Measurements from ENCODE around the gene ZNF391.
"Not testable (repeated sequence)": the region's sequence is repeated elsewhere in the genome, so short reads cannot be mapped to it uniquely, and the experiment has no call there.

ZNF391 gene

DNA sequence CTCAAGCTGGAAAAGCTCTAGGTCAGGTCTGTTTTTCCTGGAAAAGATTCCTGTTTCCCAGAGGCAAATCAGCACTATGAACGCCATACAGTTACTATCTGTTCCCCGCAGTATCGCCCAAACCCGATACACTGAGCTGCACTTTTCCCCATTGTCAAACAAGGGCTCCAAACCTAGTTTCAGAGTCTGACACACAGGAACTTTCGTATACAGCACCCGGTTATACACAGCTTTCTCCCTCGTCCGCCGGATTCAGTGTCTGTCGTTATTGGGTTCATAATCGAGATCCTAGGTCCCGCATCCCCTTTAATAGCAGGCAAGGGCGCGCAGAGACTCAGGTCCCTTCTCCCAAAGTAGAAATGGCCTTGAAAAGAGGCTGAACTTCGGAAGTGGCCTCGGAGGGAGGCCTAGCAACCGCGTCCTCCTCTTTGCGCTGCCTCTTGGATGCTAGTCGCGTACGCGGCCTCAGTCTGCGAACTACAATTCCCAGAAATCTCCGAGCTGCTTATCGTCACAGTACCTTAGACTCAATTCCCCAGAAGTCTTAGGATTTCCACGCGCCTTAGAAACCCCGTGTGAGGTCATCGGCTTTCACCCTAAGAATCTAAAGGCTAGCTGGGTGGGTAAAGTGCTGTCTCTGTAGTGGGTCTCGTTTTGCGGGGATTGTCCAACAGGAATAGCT is 34.2 kb downstream of the ZNF391 start:
- DNase-seq (ENCODE audit: low read depth, low spot score), result no peak

DNA sequence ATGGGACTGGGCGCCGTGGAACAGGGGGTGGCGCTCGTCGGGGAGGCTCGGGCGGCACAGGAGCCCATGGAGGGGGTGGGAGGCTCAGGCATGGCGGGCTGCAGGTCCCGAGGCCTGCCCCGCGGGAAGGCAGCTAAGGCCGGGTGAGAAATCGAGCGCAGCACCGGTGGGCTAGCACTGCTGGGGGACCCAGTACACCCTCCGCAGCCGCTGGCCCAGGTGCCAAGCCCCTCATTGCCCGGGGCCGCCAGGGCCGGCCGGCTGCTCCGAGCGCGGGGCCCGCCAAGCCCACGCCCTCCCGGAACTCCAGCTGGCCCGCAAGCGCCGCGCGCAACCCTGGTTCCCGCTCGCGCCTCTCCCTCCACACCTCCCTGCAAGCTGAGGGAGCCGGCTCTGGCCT is 36.3 kb downstream of the ZNF391 start:
- not testable (repeated sequence) for DNase-seq (ENCODE audit: low read depth, low spot score)

GRCh38 chr6:27426045-27426620 is 37.6 kb downstream of the ZNF391 start:
- no peak for DNase-seq (ENCODE audit: low read depth, low spot score)

GRCh38 chr6:27428502-27428901 is 39.9 kb downstream of the ZNF391 start:
- DNase-seq (ENCODE audit: low read depth, low spot score), result no peak

GRCh38 chr6:27428966-27429365 is 40.4 kb downstream of the ZNF391 start:
- no peak for DNase-seq (ENCODE audit: low read depth, low spot score)

DNA sequence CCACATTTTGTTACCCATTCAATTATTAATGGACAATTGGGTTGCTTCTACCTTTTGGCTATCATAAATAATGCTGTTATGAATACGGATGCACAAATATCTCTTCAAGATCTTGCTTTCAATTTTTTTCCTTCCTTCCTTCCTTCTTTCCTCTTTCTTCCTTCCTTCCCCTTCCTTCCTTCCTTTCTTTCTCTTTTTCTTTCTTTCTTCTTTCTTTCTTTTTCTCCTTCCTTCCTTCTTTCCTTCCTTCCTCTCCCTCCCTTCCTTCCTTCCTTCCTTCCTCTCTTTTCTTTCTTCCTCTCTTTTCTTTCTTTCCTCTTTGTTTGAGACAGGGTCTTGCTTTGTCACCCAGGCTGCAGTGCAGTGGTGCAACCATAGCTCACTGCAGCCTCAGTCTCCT is 45.2 kb downstream of the ZNF391 start:
- DNase-seq (ENCODE audit: low read depth, low spot score), result no peak

- no peak for DNase-seq (ENCODE audit: low read depth, low spot score)
Measured at GRCh38 chr6:27439371-27439770, 50.8 kb downstream of the ZNF391 start.

- no peak for DNase-seq (ENCODE audit: low read depth, low spot score)
Measured at GRCh38 chr6:27441001-27441400, 52.4 kb downstream of the ZNF391 start.

DNA sequence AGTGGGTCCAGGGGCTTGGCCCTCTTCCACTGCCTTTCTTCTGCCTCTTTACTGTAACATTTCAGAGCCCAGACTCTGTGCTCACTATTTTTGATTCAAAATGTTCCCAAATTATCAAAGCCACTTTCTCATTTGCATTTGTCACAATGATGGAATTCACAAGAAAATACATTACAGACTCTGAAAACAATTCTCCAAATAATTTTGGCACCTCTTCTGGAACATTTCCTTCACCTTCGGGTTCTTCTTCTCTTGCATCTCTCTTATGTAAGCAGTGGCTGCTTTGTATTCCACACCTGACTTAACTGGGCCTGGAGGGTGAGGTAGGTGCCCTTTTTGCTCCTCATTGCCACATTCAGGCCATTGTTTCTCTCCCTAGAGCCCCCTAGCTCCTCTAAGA is 54.4 kb downstream of the ZNF391 start:
- DNase-seq (ENCODE audit: low read depth, low spot score), result no peak

- no peak for DNase-seq (ENCODE audit: low read depth, low spot score)
Measured at GRCh38 chr6:27448456-27448855, 59.9 kb downstream of the ZNF391 start.

GRCh38 chr6:27451660-27452390 is 63.3 kb downstream of the ZNF391 start:
- DNase-seq (ENCODE audit: low read depth, low spot score), result no peak

DNA sequence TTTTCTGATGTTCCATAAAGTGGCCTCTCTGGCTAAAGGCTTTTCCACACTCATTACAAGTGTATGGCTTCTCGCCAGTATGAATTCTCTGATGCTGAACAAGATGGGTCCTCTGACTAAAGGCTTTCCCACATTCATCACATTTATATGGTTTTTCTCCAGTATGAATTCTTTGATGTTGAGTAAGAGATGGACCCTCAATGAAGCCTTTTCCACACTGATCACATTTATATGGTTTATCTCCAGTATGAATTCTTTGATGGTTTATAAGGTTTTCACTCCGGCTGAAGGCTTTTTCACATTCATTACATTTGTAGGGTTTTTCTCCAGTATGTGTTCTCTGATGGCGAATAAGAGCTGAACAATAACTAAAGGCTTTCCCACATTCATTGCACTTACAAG is 63.9 kb downstream of the ZNF391 start:
- no peak for DNase-seq (ENCODE audit: low read depth, low spot score)

All from smooth muscle cell of the brain vasculature (primary cell).